ENCODE results near the gene RBL2. TPM values are rescaled to one million over a fixed set of nuclear protein-coding genes. Genes with fewer than 3 reads are reported as not detected.

The RBL2 gene
- polyA plus RNA-seq, 1 donor (not counting 4 experiments of a cell fraction or from before 2014, with no cell fraction given), result 44.6 TPM

DNA sequence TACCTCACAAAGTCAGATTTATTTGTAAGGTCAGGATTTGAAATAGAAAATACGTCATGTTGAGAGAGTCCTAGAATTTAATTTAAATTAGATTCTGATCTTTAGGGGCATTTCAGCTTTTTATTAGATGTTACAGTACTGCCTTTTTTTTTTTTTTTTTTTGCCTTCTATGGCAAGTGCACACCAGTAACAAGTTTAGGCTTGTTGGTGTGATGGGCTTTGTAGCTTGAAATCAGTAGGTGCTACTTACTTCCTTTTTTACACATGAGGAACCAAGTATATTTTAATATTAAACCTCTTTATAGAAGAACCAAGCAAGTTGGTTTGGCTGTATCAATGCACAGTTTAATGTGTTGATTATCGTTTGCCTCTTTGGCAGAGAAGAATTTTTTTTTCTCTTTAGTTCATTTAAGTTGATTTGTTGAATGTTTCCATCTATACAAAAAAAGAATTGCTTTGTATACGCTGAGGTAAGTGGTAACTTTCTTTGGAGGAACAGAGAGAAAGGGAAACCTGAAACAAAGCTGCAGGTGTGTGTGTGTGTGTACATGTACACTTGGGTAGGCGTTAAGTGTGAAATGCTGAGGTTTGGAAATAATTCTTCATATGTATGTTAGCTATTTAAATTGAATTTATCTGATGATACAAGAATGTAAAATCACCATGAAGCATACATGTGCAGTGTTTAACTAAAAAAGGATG is 15.7 kb downstream of the RBL2 start:
- no peak for FAIRE-seq
- no peak for DNase-seq (ENCODE audit: low read depth, low spot score)
- Histone ChIP-seq H3K9me3 (ENCODE audit: control insufficient read depth, low read depth, low read length) (no peaks in the 10 kb centered on the region), H3K4me3 (ENCODE audit: control insufficient read depth in 2 of 3, extremely low read depth in 1 of 3, insufficient read depth in 2 of 3, low read depth in 1 of 3, low read length in 3 of 3) (no peak overlapping the region), H3K9ac (ENCODE audit: control insufficient read depth, extremely low read depth, insufficient read depth, low read length) (no peak overlapping the region), H3K4me2 (ENCODE audit: control insufficient read depth, extremely low read depth, insufficient read depth, low read depth, low read length) (no peak overlapping the region), H3K36me3 (ENCODE audit: control insufficient read depth in 2 of 2, extremely low read depth in 1 of 2, insufficient read depth in 2 of 2, low read length in 2 of 2) (peaks cover 4 to 6% of the 10 kb centered on the region in 2 experiments), H3K4me1 (ENCODE audit: control insufficient read depth, extremely low read depth, insufficient read depth, low read length) (no peaks in the 10 kb centered on the region), H3K27me3 (ENCODE audit: control insufficient read depth, extremely low read depth, insufficient read depth, low read length) (no peaks in the 10 kb centered on the region), H4K20me1 (ENCODE audit: control insufficient read depth, extremely low read depth, insufficient read depth, low read length) (no peaks in the 10 kb centered on the region), H3K79me2 (ENCODE audit: control insufficient read depth, insufficient read depth, low read length) (no peaks in the 10 kb centered on the region), H2AFZ (ENCODE audit: control insufficient read depth, low read length) (no peak overlapping the region), H3K9me1 (ENCODE audit: control insufficient read depth, extremely low read depth, insufficient read depth, low read length) (no peaks in the 10 kb centered on the region), H3K27ac (ENCODE audit: control insufficient read depth, insufficient read depth, low read length) (no peak overlapping the region)
- TF ChIP-seq EZH2 (IDR thresholded peaks at IDR 0.05; ENCODE audit: low read length), result no peak
- TF ChIP-seq, protein P1, sequence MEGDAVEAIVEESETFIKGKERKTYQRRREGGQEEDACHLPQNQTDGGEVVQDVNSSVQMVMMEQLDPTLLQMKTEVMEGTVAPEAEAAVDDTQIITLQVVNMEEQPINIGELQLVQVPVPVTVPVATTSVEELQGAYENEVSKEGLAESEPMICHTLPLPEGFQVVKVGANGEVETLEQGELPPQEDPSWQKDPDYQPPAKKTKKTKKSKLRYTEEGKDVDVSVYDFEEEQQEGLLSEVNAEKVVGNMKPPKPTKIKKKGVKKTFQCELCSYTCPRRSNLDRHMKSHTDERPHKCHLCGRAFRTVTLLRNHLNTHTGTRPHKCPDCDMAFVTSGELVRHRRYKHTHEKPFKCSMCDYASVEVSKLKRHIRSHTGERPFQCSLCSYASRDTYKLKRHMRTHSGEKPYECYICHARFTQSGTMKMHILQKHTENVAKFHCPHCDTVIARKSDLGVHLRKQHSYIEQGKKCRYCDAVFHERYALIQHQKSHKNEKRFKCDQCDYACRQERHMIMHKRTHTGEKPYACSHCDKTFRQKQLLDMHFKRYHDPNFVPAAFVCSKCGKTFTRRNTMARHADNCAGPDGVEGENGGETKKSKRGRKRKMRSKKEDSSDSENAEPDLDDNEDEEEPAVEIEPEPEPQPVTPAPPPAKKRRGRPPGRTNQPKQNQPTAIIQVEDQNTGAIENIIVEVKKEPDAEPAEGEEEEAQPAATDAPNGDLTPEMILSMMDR (optimal IDR thresholded peaks at IDR 0.05 in 1 of 3, IDR thresholded peaks at IDR 0.05 in 1 of 3, conservative IDR thresholded peaks at IDR 0.05 in 1 of 3; ENCODE audit: extremely low read depth in 1 of 3, insufficient read depth in 2 of 3, low read length in 3 of 3), result no peak
- dilution Hi-C loops (cut with MboI; ENCODE audit: extremely low pct_ligation_motif_present, low sequenced_read_pairs), result no loop called here

DNA sequence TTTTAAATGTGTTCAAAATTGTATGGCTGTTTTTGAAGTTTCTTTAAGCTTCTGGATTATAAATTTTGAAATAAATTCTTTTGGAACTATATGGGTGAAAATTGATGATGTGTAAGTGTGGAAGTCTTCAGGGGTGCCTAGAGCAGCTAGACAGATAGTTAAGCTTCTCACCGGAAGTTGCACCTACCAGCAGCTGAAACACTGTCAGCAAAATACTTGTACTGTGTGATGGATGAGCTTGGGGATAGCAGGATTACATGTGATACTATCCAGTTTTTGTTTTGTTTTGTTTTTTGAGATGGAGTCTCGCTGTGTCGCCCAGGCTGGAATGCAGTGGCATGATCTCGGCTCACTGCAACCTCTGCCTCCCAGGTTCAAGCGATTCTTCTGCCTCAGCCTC is 19.7 kb downstream of the RBL2 start:
- no peaks in the 10 kb centered on the region for H3K9me1 ChIP-seq (ENCODE audit: control insufficient read depth, extremely low read depth, insufficient read depth, low read length)
- H2AFZ ChIP-seq (ENCODE audit: control insufficient read depth, low read length), result no peak overlapping the region
- no peaks in the 10 kb centered on the region for H3K4me1 ChIP-seq (ENCODE audit: control insufficient read depth, extremely low read depth, insufficient read depth, low read length)
- H4K20me1 ChIP-seq (ENCODE audit: control insufficient read depth, extremely low read depth, insufficient read depth, low read length), result no peaks in the 10 kb centered on the region
- H3K4me3 ChIP-seq (ENCODE audit: control insufficient read depth in 2 of 3, extremely low read depth in 1 of 3, insufficient read depth in 2 of 3, low read depth in 1 of 3, low read length in 3 of 3), result no peak overlapping the region
- peaks cover 4 to 11% of the 10 kb centered on the region in 2 experiments for H3K36me3 ChIP-seq (ENCODE audit: control insufficient read depth in 2 of 2, extremely low read depth in 1 of 2, insufficient read depth in 2 of 2, low read length in 2 of 2)
- no peak for DNase-seq (ENCODE audit: low read depth, low spot score)
- no peak overlapping the region for H3K4me2 ChIP-seq (ENCODE audit: control insufficient read depth, extremely low read depth, insufficient read depth, low read depth, low read length)
- dilution Hi-C loops (cut with MboI; ENCODE audit: extremely low pct_ligation_motif_present, low sequenced_read_pairs), result no loop called here
- H3K79me2 ChIP-seq (ENCODE audit: control insufficient read depth, insufficient read depth, low read length), result no peaks in the 10 kb centered on the region
- FAIRE-seq, result no peak
- H3K27ac ChIP-seq (ENCODE audit: control insufficient read depth, insufficient read depth, low read length), result no peak overlapping the region
- H3K9me3 ChIP-seq (ENCODE audit: control insufficient read depth, low read depth, low read length), result no peaks in the 10 kb centered on the region
- TF ChIP-seq, protein P1 (optimal IDR thresholded peaks at IDR 0.05 in 1 of 3, IDR thresholded peaks at IDR 0.05 in 1 of 3, conservative IDR thresholded peaks at IDR 0.05 in 1 of 3; ENCODE audit: extremely low read depth in 1 of 3, insufficient read depth in 2 of 3, low read length in 3 of 3), result no peak
- TF ChIP-seq EZH2 (IDR thresholded peaks at IDR 0.05; ENCODE audit: low read length), result no peak
- H3K27me3 ChIP-seq (ENCODE audit: control insufficient read depth, extremely low read depth, insufficient read depth, low read length), result no peaks in the 10 kb centered on the region
- H3K9ac ChIP-seq (ENCODE audit: control insufficient read depth, extremely low read depth, insufficient read depth, low read length), result no peak overlapping the region
